Thoracic aorta (tissue), 2 donors: ENCODE results near the gene MTRFR. TPM values are rescaled to one million over a fixed set of nuclear protein-coding genes. Genes with fewer than 3 reads are reported as not detected.

Experiments used
- ATAC-seq: fragments of 150-250 bp; one replicate; pipeline ENCODE4 v1.8.0; 2017; ENCODE audit warnings: low read depth; ENCODE audit not compliant: insufficient number of reproducible peaks, low FRiP score
- DNase-seq: peaks from one replicate; pipeline ENCODE4 v3.0.0-alpha.2; 2020; ENCODE audit warnings: low spot score
- H3K27ac ChIP-seq, 2 donors: fragments of 200-600 bp; sonication (generic); 1 replicate in 1 of 2; 2 replicates in 1 of 2; pipeline ENCODE4 v1.5.1; 2016; ENCODE audit warnings: mild to moderate bottlenecking in 2 of 2, moderate library complexity in 2 of 2
- H3K27me3 ChIP-seq: fragments of 200-600 bp; sonication (generic); replicated peaks from 2 replicates; pipeline ENCODE4 v1.6.0; 2016; ENCODE audit warnings: mild to moderate bottlenecking; ENCODE audit not compliant: insufficient read depth
- H3K36me3 ChIP-seq: fragments of 200-600 bp; sonication (generic); one replicate; pipeline ENCODE4 v1.5.1; 2016
- H3K4me1 ChIP-seq, 2 donors: fragments of 200-600 bp; sonication (generic); 1 replicate in 1 of 2; 2 replicates in 1 of 2; pipeline versions ENCODE4 v1.5.1 to v1.6.0; 2016; ENCODE audit warnings: low read depth in 2 of 2, mild to moderate bottlenecking in 1 of 2; ENCODE audit not compliant: control insufficient read depth in 1 of 2
- H3K4me3 ChIP-seq: fragments of 200-600 bp; sonication (generic); 2 replicates; pipeline ENCODE4 v1.5.1; 2016; ENCODE audit warnings: mild to moderate bottlenecking
- H3K9me3 ChIP-seq: fragments of 200-600 bp; sonication (generic); 2 replicates; pipeline ENCODE4 v1.5.1; 2016
- total RNA-seq, 2 donors: library from RNA; depleted of rRNA; stranded (reverse); fragments of >200 nt; gene quantifications; one replicate each; pipeline versions ENCODE4 v1.1.0 to v1.2.3, GENCODE V29; 2016
- TF ChIP-seq, protein P1 (sequence below): fragments of 200-600 bp; sonication (generic); IDR thresholded peaks from one replicate; pipeline ENCODE4 v1.5.1; 2019; ENCODE audit warnings: antibody characterized with exemption

MTRFR gene
- total RNA-seq, 2 donors from 2014 or later: 9.9 to 17.2 TPM

DNA sequence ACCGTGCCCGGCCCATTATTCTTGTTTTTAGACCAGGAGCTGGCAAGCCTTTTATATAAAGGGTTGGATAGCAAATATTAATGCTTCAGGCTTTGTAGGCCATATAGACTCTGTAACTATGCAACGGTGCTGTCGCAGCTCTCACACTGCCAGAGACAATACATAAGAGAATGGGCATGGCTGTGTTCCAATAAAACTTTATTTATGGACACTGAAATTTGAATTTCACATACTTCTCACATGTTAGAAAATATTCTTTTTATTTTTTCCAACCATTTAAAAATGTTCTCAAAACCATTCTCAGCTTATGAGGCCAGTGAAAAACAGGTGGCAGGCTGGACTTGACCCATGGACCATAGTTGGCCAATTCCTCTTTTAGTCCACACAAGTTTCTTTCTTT is 51.4 kb downstream of the MTRFR start:
- Histone ChIP-seq H3K9me3 (no peaks in the 10 kb centered on the region), H3K27ac (no peak overlapping the region), H3K4me3 (no peak overlapping the region), H3K36me3 (peaks cover 2% of the 10 kb centered on the region), H3K27me3 (no peaks in the 10 kb centered on the region), H3K4me1 (no peaks in the 10 kb centered on the region)
- no peak for DNase-seq
- TF ChIP-seq, protein P1, sequence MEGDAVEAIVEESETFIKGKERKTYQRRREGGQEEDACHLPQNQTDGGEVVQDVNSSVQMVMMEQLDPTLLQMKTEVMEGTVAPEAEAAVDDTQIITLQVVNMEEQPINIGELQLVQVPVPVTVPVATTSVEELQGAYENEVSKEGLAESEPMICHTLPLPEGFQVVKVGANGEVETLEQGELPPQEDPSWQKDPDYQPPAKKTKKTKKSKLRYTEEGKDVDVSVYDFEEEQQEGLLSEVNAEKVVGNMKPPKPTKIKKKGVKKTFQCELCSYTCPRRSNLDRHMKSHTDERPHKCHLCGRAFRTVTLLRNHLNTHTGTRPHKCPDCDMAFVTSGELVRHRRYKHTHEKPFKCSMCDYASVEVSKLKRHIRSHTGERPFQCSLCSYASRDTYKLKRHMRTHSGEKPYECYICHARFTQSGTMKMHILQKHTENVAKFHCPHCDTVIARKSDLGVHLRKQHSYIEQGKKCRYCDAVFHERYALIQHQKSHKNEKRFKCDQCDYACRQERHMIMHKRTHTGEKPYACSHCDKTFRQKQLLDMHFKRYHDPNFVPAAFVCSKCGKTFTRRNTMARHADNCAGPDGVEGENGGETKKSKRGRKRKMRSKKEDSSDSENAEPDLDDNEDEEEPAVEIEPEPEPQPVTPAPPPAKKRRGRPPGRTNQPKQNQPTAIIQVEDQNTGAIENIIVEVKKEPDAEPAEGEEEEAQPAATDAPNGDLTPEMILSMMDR: no peak
- no peak for ATAC-seq

DNA sequence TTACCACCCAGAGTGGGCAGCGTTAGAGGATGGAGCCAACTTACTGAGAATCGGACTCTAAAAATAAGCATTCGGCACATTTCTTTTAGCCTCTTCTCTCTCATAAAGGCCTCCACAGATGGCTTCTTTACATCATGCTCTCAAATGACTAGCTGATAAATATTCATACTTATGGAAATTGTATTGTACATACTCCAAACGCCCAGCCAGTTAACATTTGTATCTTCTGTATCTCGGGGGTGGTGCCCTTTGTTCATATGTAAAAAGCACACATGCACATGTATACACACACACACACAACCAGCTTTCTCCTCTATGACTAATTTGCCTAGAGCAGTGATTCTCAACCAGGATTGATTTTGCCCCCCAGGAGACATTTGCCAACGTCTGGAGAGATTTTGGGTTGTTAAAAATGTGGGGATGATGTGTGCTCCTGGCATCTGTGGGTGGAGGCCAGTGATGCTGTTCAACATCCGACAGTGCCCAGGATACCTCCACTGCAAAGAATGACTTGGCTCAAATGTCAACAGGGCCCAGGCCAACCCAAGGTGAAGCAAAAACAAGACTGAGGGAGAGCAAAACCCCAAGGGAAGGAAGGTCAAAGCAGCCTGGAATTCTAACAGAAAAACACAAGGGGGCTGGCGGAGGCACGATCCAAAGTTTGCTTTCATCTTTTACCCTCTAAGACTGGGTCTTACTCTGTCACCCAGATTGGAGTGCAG is 53.6 kb downstream of the MTRFR start:
- DNase-seq: no peak
- ATAC-seq: no peak
- H3K27ac ChIP-seq: no peak overlapping the region
- no peaks in the 10 kb centered on the region for H3K9me3 ChIP-seq
- TF ChIP-seq, protein P1: no peak
- no peak overlapping the region for H3K4me3 ChIP-seq
- peaks cover 5% of the 10 kb centered on the region for H3K36me3 ChIP-seq
- H3K27me3 ChIP-seq: no peaks in the 10 kb centered on the region
- H3K4me1 ChIP-seq: no peaks in the 10 kb centered on the region

DNA sequence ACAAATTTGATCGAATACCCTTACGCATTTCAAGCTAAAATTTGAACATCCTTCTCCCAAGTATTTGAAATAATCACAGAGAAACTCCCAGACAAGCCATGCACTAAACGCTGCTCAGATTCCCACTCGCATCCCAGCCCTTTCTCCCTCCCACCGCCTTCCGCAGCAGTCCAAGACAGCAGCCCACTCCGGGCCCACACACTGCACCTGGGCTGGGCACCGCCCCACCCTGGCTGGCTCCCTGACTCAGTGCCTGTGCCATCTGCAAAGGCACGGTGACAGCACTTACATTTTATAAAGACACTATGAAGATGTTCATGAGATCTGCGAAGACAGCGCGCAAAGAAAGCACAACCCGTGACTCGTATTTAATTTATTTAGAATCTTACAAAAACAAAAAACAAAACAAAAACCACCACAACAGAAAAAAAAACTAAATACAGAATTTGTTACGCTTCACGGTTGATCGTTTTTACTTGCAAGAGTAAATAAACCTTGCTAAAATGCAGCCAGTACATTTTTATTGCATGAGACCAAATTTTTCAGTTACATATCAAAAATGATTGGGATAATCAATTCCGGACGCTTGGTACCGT is 55.6 kb downstream of the MTRFR start:
- Histone ChIP-seq H3K27me3 (no peaks in the 10 kb centered on the region), H3K9me3 (no peaks in the 10 kb centered on the region), H3K4me1 (no peaks in the 10 kb centered on the region), H3K36me3 (peaks cover 17% of the 10 kb centered on the region), H3K4me3 (no peak overlapping the region), H3K27ac (no peak overlapping the region)
- no peak for ATAC-seq
- TF ChIP-seq, protein P1: no peak
- no peak for DNase-seq

DNA sequence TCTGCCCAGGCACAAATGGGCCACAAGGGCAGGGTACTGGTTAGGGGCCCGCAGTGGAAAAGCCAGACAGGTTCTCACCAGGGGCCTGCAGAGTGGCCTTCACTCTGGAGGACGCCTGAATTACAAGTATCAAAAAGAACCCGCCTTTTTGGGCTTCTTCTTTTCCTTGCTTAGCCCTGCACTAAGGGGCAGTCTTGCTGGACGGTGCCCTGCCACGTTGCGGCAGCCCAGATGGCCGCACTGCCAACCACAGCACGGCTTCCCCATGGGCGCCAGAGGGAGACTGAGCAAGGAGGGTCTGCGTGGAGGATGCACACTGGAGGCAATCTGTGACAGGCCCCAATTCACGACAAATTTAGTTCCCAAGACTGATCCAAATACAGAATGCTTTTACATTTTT is 56.7 kb downstream of the MTRFR start:
- TF ChIP-seq, protein P1: no peak
- Histone ChIP-seq H3K4me1 (no peaks in the 10 kb centered on the region), H3K27ac (no peak overlapping the region), H3K9me3 (no peaks in the 10 kb centered on the region), H3K27me3 (no peaks in the 10 kb centered on the region), H3K4me3 (no peak overlapping the region), H3K36me3 (peaks cover 25% of the 10 kb centered on the region)
- DNase-seq (no peak), ATAC-seq (no peak)

DNA sequence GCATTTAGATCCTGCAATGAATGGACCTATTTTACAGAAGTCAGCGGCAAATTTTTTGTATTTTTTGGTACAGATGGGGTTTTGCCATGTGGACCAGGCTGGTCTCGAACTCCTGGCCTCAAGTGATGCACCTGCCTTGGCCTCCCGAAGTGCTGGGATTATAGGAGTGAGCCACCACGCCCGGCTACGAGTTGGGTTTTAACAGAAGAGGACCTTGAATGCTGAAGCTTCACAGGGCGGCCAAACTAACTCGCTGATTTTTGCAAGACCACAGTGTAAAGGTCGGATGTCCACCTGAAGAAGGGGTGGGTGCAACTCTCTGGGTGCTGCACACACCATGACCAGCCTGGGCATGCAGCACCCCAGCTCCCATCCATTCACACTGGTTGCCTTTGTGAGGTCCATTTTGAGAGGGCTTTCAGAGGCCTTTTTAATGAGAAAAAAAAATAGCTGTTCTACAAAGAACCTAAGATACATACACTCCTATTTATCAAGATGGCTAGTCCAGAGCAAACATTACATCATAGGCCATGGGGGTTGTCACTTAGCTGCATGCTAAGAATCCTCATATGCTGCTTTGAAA is 60.0 kb downstream of the MTRFR start:
- DNase-seq (no peak), ATAC-seq (no peak)
- TF ChIP-seq, protein P1: no peak
- no peaks in the 10 kb centered on the region for H3K4me1 ChIP-seq
- H3K27me3 ChIP-seq: no peaks in the 10 kb centered on the region
- H3K4me3 ChIP-seq: no peak overlapping the region
- no peaks in the 10 kb centered on the region for H3K9me3 ChIP-seq
- H3K36me3 ChIP-seq: peaks cover 50% of the 10 kb centered on the region
- no peak overlapping the region for H3K27ac ChIP-seq
